Left lung (tissue), 10 donors: Measurements from ENCODE around the gene BATF3. TPM values are rescaled to one million over a fixed set of nuclear protein-coding genes. Genes with fewer than 3 reads are reported as not detected.

ENCODE experiments used
- ATAC-seq: fragments of 200-7000 bp; cut with Tn5 transposase; one replicate; pipeline ENCODE4 v1.9.1; 2020; ENCODE audit warnings: moderate library complexity
- DNase-seq, 4 donors: peaks; one replicate each; pipeline ENCODE4 v3.0.0-alpha.2; 2013 to 2020
- H3K27ac ChIP-seq, 2 donors: fragments of 200-600 bp; sonication (generic) in 1 of 2; one replicate each; pipeline versions ENCODE4 v1.5.0 to v1.8.0; 2020 to 2021
- H3K27me3 ChIP-seq, 2 donors: fragments of 200-600 bp; sonication (generic) in 1 of 2; one replicate each; pipeline versions ENCODE4 v1.5.0 to v1.8.0; 2020 to 2021
- H3K36me3 ChIP-seq, 2 donors: fragments of 200-600 bp; sonication (generic) in 1 of 2; one replicate each; pipeline versions ENCODE4 v1.5.0 to v1.8.0; 2020 to 2021
- H3K4me1 ChIP-seq, 2 donors: fragments of 200-600 bp; one replicate each; pipeline ENCODE4 v1.8.0; 2021
- H3K4me3 ChIP-seq, 2 donors: fragments of 200-600 bp; sonication (generic) in 1 of 2; one replicate each; pipeline versions ENCODE4 v1.5.0 to v1.8.0; 2020 to 2021; ENCODE audit warnings: mild to moderate bottlenecking in 1 of 2
- H3K9me3 ChIP-seq, 2 donors: fragments of 200-600 bp; sonication (generic) in 1 of 2; one replicate each; pipeline versions ENCODE4 v1.5.0 to v1.8.0; 2020 to 2021
- intact Hi-C, 2 donors: fragments of 100-400 bp; cut with DNase I; formaldehyde crosslinking; loops; one replicate each; pipeline versions ENCODE4 v1.11.2 to v1.14.2; 2022
- polyA plus RNA-seq, 6 donors: library from polyadenylated mRNA; unstranded; fragments of 120-200 nt; gene quantifications; one replicate each; pipeline ENCODE4 v1.2.1, GENCODE V29; 2013; ENCODE audit not compliant: insufficient read length in 6 of 6
- total RNA-seq, 2 donors: library from RNA; stranded (reverse); fragmentation: NEBNext Ultra II Directional; extraction: Animal tissue kit (Norgen Biotek cat#: 25700); gene quantifications; one replicate each; pipeline ENCODE4 v1.2.1, GENCODE V29; 2021
- TF ChIP-seq, protein P1 (sequence below), 2 donors: fragments of 200-600 bp; sonication (generic) in 1 of 2; IDR thresholded peaks; one replicate each; pipeline versions ENCODE4 v1.5.0 to v1.8.0; 2021; ENCODE audit warnings: antibody characterized with exemption in 2 of 2
- donor health status: DM: no; HTN: yes; CAD: no.
- donor health status: DM: no; HTN: no; CAD: no.

BATF3 gene
- total and polyA plus RNA-seq, 8 donors = 1.3 to 9.0 (median 2.6) TPM

DNA sequence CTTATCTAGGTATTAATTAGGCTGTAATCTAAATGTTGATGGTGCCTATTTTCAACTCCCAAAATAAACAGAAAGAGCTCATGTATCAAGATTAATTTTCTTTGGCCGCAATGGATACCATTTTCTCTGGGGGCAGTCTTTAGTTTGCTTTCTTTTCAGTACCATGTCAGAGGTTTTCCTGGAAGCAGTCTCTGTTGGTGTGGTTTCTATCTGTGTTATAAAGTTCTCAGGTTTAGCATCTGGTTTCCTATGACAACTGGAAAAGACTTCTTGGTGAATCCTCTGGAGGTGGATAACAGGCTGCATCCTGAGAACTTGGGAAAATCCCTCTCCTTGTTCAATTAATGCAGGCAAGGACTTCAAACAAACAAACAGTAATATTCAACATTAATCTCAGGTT lies 38.7 kb upstream of the BATF3 start:
- ATAC-seq = no peak
- TF ChIP-seq, protein P1, sequence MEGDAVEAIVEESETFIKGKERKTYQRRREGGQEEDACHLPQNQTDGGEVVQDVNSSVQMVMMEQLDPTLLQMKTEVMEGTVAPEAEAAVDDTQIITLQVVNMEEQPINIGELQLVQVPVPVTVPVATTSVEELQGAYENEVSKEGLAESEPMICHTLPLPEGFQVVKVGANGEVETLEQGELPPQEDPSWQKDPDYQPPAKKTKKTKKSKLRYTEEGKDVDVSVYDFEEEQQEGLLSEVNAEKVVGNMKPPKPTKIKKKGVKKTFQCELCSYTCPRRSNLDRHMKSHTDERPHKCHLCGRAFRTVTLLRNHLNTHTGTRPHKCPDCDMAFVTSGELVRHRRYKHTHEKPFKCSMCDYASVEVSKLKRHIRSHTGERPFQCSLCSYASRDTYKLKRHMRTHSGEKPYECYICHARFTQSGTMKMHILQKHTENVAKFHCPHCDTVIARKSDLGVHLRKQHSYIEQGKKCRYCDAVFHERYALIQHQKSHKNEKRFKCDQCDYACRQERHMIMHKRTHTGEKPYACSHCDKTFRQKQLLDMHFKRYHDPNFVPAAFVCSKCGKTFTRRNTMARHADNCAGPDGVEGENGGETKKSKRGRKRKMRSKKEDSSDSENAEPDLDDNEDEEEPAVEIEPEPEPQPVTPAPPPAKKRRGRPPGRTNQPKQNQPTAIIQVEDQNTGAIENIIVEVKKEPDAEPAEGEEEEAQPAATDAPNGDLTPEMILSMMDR (IDR thresholded peaks at IDR 0.05) = no peak
- Histone ChIP-seq H3K4me1 (no peaks in the 10 kb centered on the region), H3K36me3 (peaks cover 0 to 12% of the 10 kb centered on the region in 2 donors), H3K9me3 (peaks cover 0 to 2% of the 10 kb centered on the region in 2 donors), H3K27ac (no peak overlapping the region), H3K4me3 (no peak overlapping the region), H3K27me3 (no peaks in the 10 kb centered on the region)
- no peak for DNase-seq
- intact Hi-C loops = no loop called here

DNA sequence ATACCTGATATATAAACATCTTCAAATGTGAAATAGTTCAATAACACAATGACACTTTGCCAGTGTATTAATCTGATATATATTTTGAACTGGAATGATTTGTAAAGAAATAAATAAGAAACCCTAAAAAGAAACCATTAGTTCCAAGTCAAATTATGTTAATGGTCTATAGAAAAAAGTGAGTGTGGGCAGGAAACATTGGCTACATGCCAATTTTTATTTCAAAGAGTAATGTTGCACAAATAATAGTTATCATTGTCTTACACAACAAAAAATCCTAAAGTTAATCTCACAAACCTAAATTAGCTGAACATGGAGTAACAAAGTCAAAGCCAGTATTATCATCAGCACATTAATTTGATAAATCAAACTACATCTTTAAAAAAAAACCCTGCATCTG lies 37.9 kb upstream of the BATF3 start:
- TF ChIP-seq, protein P1 (IDR thresholded peaks at IDR 0.05) = no peak
- Histone ChIP-seq H3K36me3 (peaks cover 0 to 12% of the 10 kb centered on the region in 2 donors), H3K4me3 (no peak overlapping the region), H3K27me3 (no peaks in the 10 kb centered on the region), H3K9me3 (peaks cover 0 to 2% of the 10 kb centered on the region in 2 donors), H3K27ac (no peak overlapping the region), H3K4me1 (no peaks in the 10 kb centered on the region)
- DNase-seq (no peak), ATAC-seq (no peak)
- intact Hi-C loops = no loop called here

DNA sequence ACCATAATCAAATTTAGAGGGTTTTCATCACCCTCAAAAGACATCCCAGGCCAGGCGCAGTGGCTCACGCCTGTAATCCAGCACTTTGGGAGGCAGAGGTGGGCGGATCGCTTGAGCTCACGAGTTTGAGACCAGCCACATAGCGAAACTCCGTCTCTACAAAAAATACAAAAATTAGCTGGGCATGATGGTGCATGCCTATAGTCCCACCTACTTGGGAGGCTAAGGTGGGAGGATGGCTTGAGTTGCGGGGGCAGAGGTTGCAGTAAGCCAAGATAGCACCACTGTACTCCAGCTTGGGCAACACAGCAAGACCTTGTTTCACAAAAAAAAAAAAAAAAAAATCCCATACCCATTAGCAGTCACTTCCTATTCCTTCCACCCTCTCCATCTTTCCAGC lies 33.5 kb upstream of the BATF3 start:
- no peaks in the 10 kb centered on the region for H3K36me3 ChIP-seq
- no peak for DNase-seq
- no peaks in the 10 kb centered on the region for H3K9me3 ChIP-seq
- TF ChIP-seq, protein P1 (IDR thresholded peaks at IDR 0.05) = no peak
- intact Hi-C loops = no loop called here
- H3K27ac ChIP-seq = no peak overlapping the region
- no peaks in the 10 kb centered on the region for H3K27me3 ChIP-seq
- no peak overlapping the region for H3K4me3 ChIP-seq
- ATAC-seq = no peak
- H3K4me1 ChIP-seq = no peaks in the 10 kb centered on the region

DNA sequence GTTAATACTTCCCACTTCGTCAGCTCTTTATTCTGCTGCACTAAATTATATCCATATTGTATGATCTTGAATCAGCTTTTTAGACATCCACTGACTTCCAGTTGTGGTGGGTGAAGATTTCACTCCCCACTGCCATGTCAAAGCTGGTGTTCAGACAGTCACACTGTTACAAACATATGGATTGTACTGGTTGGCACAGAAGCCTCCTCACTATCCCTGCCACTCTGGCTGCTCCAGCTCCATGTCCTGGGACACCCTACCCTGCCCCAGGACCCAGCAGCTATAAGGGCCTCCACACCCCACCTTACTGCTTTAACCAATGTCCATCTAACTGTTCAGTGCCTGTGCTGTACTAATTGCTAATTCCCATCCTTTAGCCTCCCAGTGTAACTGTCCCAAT lies 32.0 kb upstream of the BATF3 start:
- TF ChIP-seq, protein P1 (IDR thresholded peaks at IDR 0.05) = no peak
- intact Hi-C loops = no loop called here
- H3K36me3 ChIP-seq = no peaks in the 10 kb centered on the region
- H3K4me3 ChIP-seq = no peak overlapping the region
- DNase-seq = no peak
- no peaks in the 10 kb centered on the region for H3K27me3 ChIP-seq
- no peak overlapping the region for H3K27ac ChIP-seq
- H3K4me1 ChIP-seq = no peaks in the 10 kb centered on the region
- no peaks in the 10 kb centered on the region for H3K9me3 ChIP-seq
- ATAC-seq = no peak

DNA sequence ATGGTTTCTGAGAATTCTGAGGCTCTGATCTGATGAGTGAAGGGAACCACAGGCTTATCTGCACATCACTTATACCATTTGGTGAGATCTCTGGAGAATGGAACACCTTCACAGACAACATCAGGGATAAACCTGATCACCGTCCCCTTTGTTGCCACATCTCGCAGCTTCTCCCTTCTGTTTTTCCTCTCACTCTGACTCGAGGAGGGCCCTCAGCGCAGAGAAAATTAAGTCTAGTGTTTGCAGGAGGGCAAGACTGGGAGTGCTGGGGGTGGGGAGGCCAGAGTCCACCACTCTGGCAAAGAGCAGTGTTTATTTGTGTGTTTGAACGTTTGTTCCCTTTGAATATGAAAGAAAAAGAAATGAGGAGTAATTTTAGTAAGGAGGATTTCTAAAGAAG lies 29.0 kb upstream of the BATF3 start:
- H3K36me3 ChIP-seq = no peaks in the 10 kb centered on the region
- DNase-seq (no peak), ATAC-seq (no peak)
- intact Hi-C loops = no loop called here
- TF ChIP-seq, protein P1 (IDR thresholded peaks at IDR 0.05) = no peak
- H3K4me3 ChIP-seq = no peak overlapping the region
- no peaks in the 10 kb centered on the region for H3K4me1 ChIP-seq
- no peaks in the 10 kb centered on the region for H3K9me3 ChIP-seq
- H3K27ac ChIP-seq = no peak overlapping the region
- H3K27me3 ChIP-seq = no peaks in the 10 kb centered on the region
